ENCODE results near the gene CNTNAP3.
"Not testable (repeated sequence)": the region's sequence is repeated elsewhere in the genome, so short reads cannot be mapped to it uniquely, and the experiment has no call there.

GRCh38 chr9:39046833-39047232 lies 241.1 kb downstream of the CNTNAP3 start:
- TF ChIP-seq FOXA1 (IDR thresholded peaks at IDR 0.05); NFRKB (IDR thresholded peaks at IDR 0.05); SP1 (IDR thresholded peaks at IDR 0.05); BHLHE40 (IDR thresholded peaks at IDR 0.05; ENCODE audit: borderline replicate concordance): not testable (repeated sequence)

Data from HEK293T (cell line).